Neural cell (in vitro differentiated cells): ENCODE data around the gene EEF1A2.

ENCODE experiments used
- EP300 ChIP-seq: fragments of 450-650 bp; conservative IDR thresholded peaks from 2 replicates; pipeline ENCODE4 v1.6.1; 2014; ENCODE audit warnings: antibody characterized with exemption, mild to moderate bottlenecking, moderate library complexity; ENCODE audit not compliant: poor library complexity, severe bottlenecking
- EZH2 ChIP-seq: fragments of 200-600, 300-800 bp; shearing (Covaris generic), sonication (generic); IDR thresholded peaks from 2 replicates; pipeline ENCODE4 v1.6.1; 2014; ENCODE audit warnings: antibody characterized with exemption, low read length, borderline replicate concordance, mild to moderate bottlenecking; ENCODE audit not compliant: insufficient read depth, poor library complexity, severe bottlenecking
- POLR2AphosphoS5 ChIP-seq: IDR thresholded peaks from 2 replicates; pipeline ENCODE4 v1.6.1; 2012
- TF ChIP-seq, protein P1 (sequence below): fragments of 450-650 bp; IDR thresholded peaks from 2 replicates; pipeline ENCODE4 v1.5.1; 2014; ENCODE audit warnings: antibody characterized with exemption, mild to moderate bottlenecking, moderate library complexity; ENCODE audit not compliant: poor library complexity, severe bottlenecking

DNA sequence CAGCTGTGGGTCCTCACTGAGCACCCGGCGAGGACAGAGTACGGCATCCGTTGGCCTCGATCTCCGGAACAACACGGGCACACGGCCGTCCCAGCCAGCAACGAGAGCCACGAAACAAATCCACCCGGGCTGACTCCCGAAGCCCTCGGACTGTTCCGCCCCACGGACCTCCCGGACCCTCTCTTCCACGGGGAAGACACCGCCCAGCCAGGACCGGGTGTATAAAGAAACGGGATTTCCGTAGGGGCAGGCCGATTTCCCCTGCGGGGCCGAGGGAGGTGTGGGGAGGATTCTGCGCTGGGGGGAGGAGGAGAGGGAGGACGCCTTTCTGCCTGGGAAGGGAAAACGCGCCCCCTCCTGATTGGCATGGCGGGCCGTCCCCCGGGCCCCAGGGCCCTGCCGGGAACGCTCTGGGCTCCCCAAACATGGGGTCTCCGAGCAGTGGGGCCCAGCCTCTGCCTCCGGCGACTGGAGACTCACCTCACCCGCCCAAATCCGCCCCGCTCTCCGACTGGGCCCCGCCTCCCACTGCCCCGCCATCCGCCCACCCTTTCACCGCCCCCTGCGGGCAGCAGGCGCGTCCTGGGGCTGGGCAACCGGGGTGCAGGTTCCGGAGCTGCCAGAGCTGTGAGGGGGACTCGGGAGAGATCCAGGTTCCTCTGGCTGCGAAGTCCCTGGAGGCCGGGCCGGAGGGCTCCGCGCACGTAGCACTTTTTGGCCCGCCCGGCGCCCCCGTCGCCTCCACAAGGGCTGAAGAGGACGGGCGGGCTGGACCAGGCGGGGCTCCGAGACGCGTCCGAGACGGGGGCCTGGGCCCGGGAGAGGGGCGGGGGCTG is 21.0 kb upstream of the EEF1A2 start:
- TF ChIP-seq EZH2: no peak
- TF ChIP-seq, protein P1, sequence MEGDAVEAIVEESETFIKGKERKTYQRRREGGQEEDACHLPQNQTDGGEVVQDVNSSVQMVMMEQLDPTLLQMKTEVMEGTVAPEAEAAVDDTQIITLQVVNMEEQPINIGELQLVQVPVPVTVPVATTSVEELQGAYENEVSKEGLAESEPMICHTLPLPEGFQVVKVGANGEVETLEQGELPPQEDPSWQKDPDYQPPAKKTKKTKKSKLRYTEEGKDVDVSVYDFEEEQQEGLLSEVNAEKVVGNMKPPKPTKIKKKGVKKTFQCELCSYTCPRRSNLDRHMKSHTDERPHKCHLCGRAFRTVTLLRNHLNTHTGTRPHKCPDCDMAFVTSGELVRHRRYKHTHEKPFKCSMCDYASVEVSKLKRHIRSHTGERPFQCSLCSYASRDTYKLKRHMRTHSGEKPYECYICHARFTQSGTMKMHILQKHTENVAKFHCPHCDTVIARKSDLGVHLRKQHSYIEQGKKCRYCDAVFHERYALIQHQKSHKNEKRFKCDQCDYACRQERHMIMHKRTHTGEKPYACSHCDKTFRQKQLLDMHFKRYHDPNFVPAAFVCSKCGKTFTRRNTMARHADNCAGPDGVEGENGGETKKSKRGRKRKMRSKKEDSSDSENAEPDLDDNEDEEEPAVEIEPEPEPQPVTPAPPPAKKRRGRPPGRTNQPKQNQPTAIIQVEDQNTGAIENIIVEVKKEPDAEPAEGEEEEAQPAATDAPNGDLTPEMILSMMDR: peak; percentile 38
- TF ChIP-seq POLR2AphosphoS5: no peak
- no peak for TF ChIP-seq EP300
